SK-N-SH (cell line): ENCODE results near the gene FKBP4. TPM values are rescaled to one million over a fixed set of nuclear protein-coding genes. Genes with fewer than 3 reads are reported as not detected.

Source experiments
- CTCF ChIA-PET: fragments of 300-600, 350-600 bp; formaldehyde crosslinking; extraction: SDS; loops from one replicate; lab custom pipeline; 2021; lab: Yijun Ruan, JAX
- POLR2A ChIA-PET: fragments of 350-600 bp; sonication (Branson Sonifier 250); formaldehyde crosslinking; extraction: SDS; loops from one replicate; lab custom pipeline; 2020; ENCODE audit warnings: antibody characterized with exemption, inconsistent platforms; lab: Yijun Ruan, JAX
- DNase-seq: peaks from one replicate; pipeline ENCODE4 v3.0.0; 2012
- H2AFZ ChIP-seq: fragments of 200-600 bp; sonication (generic); 2 replicates; pipeline ENCODE4 v1.8.1; 2016; ENCODE audit warnings: antibody characterized with exemption, mild to moderate bottlenecking, low read depth
- H3F3A ChIP-seq: fragments of 200-600 bp; sonication (generic); replicated peaks from 2 replicates; pipeline ENCODE3; 2016; ENCODE audit warnings: antibody characterized with exemption, mild to moderate bottlenecking; ENCODE audit not compliant: insufficient read depth
- H3K27ac ChIP-seq, 2 experiments: fragments of 200-500 bp in 1 of 2; fragments of 200-600 bp in 1 of 2; sonication (Bioruptor generic) in 1 of 2; sonication (generic), shearing (Covaris generic) in 1 of 2; 2 replicates each; pipeline versions ENCODE4 v1.5.1 to v1.6.1; 2014 to 2016; ENCODE audit warnings: low read depth in 2 of 2, inconsistent platforms in 1 of 2, low read length in 1 of 2, mild to moderate bottlenecking in 1 of 2, mixed read lengths in 1 of 2
- H3K27me3 ChIP-seq: fragments of 200-600 bp; sonication (generic), shearing (Covaris generic); 2 replicates; pipeline ENCODE4 v1.6.1; 2016; ENCODE audit warnings: mixed run types; ENCODE audit not compliant: insufficient read depth
- H3K36me3 ChIP-seq, 2 experiments: fragments of 200-500 bp in 1 of 2; fragments of 200-600 bp in 1 of 2; sonication (Bioruptor generic) in 1 of 2; sonication (generic) in 1 of 2; replicated peaks in 1 of 2; 2 replicates each; pipeline versions ENCODE3 to v1.5.1; 2014 to 2016; ENCODE audit warnings: low read length in 1 of 2, mild to moderate bottlenecking in 1 of 2; ENCODE audit not compliant: insufficient read depth in 2 of 2, control insufficient read depth in 1 of 2
- H3K4me1 ChIP-seq, 2 experiments: fragments of 200-500 bp in 1 of 2; fragments of 200-600 bp in 1 of 2; sonication (Bioruptor generic) in 1 of 2; sonication (generic), shearing (Covaris generic) in 1 of 2; 2 replicates each; pipeline versions ENCODE4 v1.5.1 to v1.6.1; 2014 to 2016; ENCODE audit warnings: low read depth in 1 of 2, low read length in 1 of 2, mixed run types in 1 of 2; ENCODE audit not compliant: insufficient read depth in 2 of 2, control insufficient read depth in 1 of 2
- H3K4me2 ChIP-seq: fragments of 200-600 bp; sonication (generic), shearing (Covaris generic); 2 replicates; pipeline ENCODE4 v1.6.1; 2017; ENCODE audit warnings: mixed run types
- H3K4me3 ChIP-seq, 2 experiments: fragments of 200-500 bp in 1 of 2; fragments of 200-600 bp in 1 of 2; sonication (Bioruptor generic) in 1 of 2; sonication (generic), shearing (Covaris generic) in 1 of 2; 2 replicates each; pipeline versions ENCODE4 v1.5.1 to v1.8.1; 2014 to 2016; ENCODE audit warnings: low read depth in 2 of 2, inconsistent platforms in 1 of 2, low read length in 1 of 2, mild to moderate bottlenecking in 1 of 2, mixed read lengths in 1 of 2, moderate library complexity in 1 of 2
- H3K79me2 ChIP-seq: fragments of 200-600 bp; sonication (generic); 2 replicates; pipeline ENCODE4 v1.8.1; 2017; ENCODE audit warnings: mild to moderate bottlenecking; ENCODE audit not compliant: insufficient read depth
- H3K9ac ChIP-seq: fragments of 200-600 bp; sonication (generic); 2 replicates; pipeline ENCODE4 v1.6.1; 2017; ENCODE audit warnings: mixed run types
- H3K9me2 ChIP-seq: fragments of 200-600 bp; sonication (generic); 2 replicates; pipeline ENCODE4 v1.6.1; 2017; ENCODE audit warnings: mixed run types
- H3K9me3 ChIP-seq: fragments of 200-600 bp; sonication (generic); 2 replicates; pipeline ENCODE4 v1.6.1; 2017; ENCODE audit warnings: mixed run types, mild to moderate bottlenecking, moderate library complexity
- H4K20me1 ChIP-seq: fragments of 200-600 bp; sonication (generic); 2 replicates; pipeline ENCODE4 v1.6.1; 2017; ENCODE audit warnings: mild to moderate bottlenecking, mixed run types; ENCODE audit not compliant: insufficient read depth
- CHD2 ChIP-seq: fragments of 150-350 bp; IDR thresholded peaks from 2 replicates; pipeline ENCODE4 v1.6.1; 2018; ENCODE audit warnings: low read length; ENCODE audit not compliant: partially characterized antibody
- FOSL2 ChIP-seq: IDR thresholded peaks from 2 replicates; pipeline ENCODE4 v1.4.0; 2012; ENCODE audit warnings: low read depth, mild to moderate bottlenecking, moderate library complexity, borderline replicate concordance
- GABPA ChIP-seq: IDR thresholded peaks from 2 replicates; pipeline ENCODE4 v1.4.0; 2012; ENCODE audit warnings: low read depth, mild to moderate bottlenecking
- GATA2 ChIP-seq: sonication (generic); formaldehyde crosslinking; IDR thresholded peaks from 2 replicates; pipeline ENCODE4 v1.5.0; 2020; ENCODE audit warnings: mild to moderate bottlenecking, missing genetic modification reagents
- POLR2AphosphoS5 ChIP-seq: IDR thresholded peaks from 2 replicates; pipeline ENCODE4 v1.6.1; 2012; ENCODE audit warnings: low read depth, low read length
- RAD21 ChIP-seq: IDR thresholded peaks from 2 replicates; pipeline ENCODE4 v1.6.1; 2012; ENCODE audit warnings: mild to moderate bottlenecking, low read length
- RCOR1 ChIP-seq: fragments of 150-350 bp; IDR thresholded peaks from 2 replicates; pipeline ENCODE4 v1.6.1; 2017; ENCODE audit warnings: antibody characterized with exemption, low read length
- RXRA ChIP-seq: IDR thresholded peaks from 2 replicates; pipeline ENCODE4 v1.4.0; 2012; ENCODE audit warnings: low read depth, mild to moderate bottlenecking, borderline replicate concordance
- SIN3A ChIP-seq: IDR thresholded peaks from 2 replicates; pipeline ENCODE4 v1.6.1; 2012; ENCODE audit warnings: low read depth, mild to moderate bottlenecking, low read length, moderate library complexity, borderline replicate concordance
- TCF12 ChIP-seq: IDR thresholded peaks from 2 replicates; pipeline ENCODE4 v1.4.0; 2012
- YY1 ChIP-seq: IDR thresholded peaks from 2 replicates; pipeline ENCODE4 v1.4.0; 2012; ENCODE audit warnings: low read depth, mild to moderate bottlenecking
- WGBS: methylation state at CpG from one replicate; pipeline ENCODE4 v1.1.6; 2017; ENCODE audit warnings: low lambda C conversion rate; 5-methylcytosine and 5-hydroxymethylcytosine counted together
- polyA plus RNA-seq, 3 experiments: library from polyadenylated mRNA; depleted of rRNA; stranded (reverse); fragments of >200 nt; gene quantifications; 2 replicates each; pipeline ENCODE4 v1.2.3, GENCODE V29; 2012
- TF ChIP-seq, protein P1 (sequence below): fragments of 150-350 bp; IDR thresholded peaks from 2 replicates; pipeline ENCODE4 v1.6.1; 2016; ENCODE audit warnings: mild to moderate bottlenecking, low read depth, low read length
- TF ChIP-seq, protein P2 (sequence below): IDR thresholded peaks from 2 replicates; pipeline ENCODE4 v1.4.0; 2012; ENCODE audit warnings: low read depth, borderline replicate concordance
- TF ChIP-seq, protein P3 (sequence below): fragments of 200-600 bp; sonication (generic); IDR thresholded peaks from 2 replicates; pipeline ENCODE4 v1.6.1; 2017; ENCODE audit warnings: antibody characterized with exemption, mild to moderate bottlenecking, moderate library complexity
- TF ChIP-seq, protein P4 (sequence below): fragments of 150-350 bp; IDR thresholded peaks from 2 replicates; pipeline ENCODE4 v1.6.1; 2017; ENCODE audit warnings: antibody characterized with exemption, low read length, low read depth, borderline replicate concordance
- TF ChIP-seq, protein P5 (sequence below): IDR thresholded peaks from 2 replicates; pipeline ENCODE4; 2012

Gene FKBP4
- polyA plus RNA-seq, 1 of the 3 experiments (the other 2 are of a cell fraction): 53.2 TPM

DNA sequence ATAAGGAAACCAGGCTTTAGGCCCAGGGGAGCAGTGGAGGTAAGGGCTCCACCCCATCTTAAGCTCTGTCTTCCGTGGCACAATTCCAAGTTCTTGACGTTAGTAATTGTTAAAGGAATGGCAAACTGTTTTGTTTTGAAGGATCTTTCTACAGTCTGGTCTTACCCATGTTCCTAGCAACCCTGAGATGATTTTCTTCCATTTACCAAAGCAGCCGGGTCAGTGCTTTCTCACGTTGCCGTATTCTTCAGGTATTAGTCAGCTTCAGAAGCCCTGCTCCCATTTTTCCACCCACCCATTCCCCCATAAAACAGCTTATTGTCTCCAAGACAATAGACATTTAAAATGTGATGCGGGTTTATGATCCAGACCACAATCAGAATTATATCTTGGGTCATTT, 29.8 kb downstream of the FKBP4 start:
- no peaks in the 10 kb centered on the region for H3K9me2 ChIP-seq
- H3K4me2 ChIP-seq: no peak overlapping the region
- H3K27ac ChIP-seq: no peak overlapping the region
- CTCF ChIA-PET: interaction anchor here (1.0 kb wide), 1 partner anchor 84 kb away, joined by 3 read pairs; no protein-coding TSS in a partner anchor
- no peak for DNase-seq
- no peak overlapping the region for H3K4me3 ChIP-seq
- WGBS: 84% methylated on average over 6 of the region's 6 CpGs
- POLR2A ChIA-PET: no interaction called here
- no peak overlapping the region for H2AFZ ChIP-seq
- H3K9me3 ChIP-seq: no peaks in the 10 kb centered on the region
- no peaks in the 10 kb centered on the region for H4K20me1 ChIP-seq
- no peak overlapping the region for H3K9ac ChIP-seq
- H3K36me3 ChIP-seq: peaks cover 14 to 69% of the 10 kb centered on the region in 2 experiments
- no peaks in the 10 kb centered on the region for H3F3A ChIP-seq
- no peaks in the 10 kb centered on the region for H3K4me1 ChIP-seq
- TF ChIP-seq, protein P1, sequence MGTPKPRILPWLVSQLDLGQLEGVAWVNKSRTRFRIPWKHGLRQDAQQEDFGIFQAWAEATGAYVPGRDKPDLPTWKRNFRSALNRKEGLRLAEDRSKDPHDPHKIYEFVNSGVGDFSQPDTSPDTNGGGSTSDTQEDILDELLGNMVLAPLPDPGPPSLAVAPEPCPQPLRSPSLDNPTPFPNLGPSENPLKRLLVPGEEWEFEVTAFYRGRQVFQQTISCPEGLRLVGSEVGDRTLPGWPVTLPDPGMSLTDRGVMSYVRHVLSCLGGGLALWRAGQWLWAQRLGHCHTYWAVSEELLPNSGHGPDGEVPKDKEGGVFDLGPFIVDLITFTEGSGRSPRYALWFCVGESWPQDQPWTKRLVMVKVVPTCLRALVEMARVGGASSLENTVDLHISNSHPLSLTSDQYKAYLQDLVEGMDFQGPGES: no peak
- no peak for TF ChIP-seq GATA2 (CRISPR knock-in tag)
- TF ChIP-seq RXRA: no peak
- TF ChIP-seq, protein P2, sequence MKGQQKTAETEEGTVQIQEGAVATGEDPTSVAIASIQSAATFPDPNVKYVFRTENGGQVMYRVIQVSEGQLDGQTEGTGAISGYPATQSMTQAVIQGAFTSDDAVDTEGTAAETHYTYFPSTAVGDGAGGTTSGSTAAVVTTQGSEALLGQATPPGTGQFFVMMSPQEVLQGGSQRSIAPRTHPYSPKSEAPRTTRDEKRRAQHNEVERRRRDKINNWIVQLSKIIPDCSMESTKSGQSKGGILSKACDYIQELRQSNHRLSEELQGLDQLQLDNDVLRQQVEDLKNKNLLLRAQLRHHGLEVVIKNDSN: no peak
- no peak for TF ChIP-seq POLR2AphosphoS5
- TF ChIP-seq TCF12: no peak
- TF ChIP-seq, protein P3, sequence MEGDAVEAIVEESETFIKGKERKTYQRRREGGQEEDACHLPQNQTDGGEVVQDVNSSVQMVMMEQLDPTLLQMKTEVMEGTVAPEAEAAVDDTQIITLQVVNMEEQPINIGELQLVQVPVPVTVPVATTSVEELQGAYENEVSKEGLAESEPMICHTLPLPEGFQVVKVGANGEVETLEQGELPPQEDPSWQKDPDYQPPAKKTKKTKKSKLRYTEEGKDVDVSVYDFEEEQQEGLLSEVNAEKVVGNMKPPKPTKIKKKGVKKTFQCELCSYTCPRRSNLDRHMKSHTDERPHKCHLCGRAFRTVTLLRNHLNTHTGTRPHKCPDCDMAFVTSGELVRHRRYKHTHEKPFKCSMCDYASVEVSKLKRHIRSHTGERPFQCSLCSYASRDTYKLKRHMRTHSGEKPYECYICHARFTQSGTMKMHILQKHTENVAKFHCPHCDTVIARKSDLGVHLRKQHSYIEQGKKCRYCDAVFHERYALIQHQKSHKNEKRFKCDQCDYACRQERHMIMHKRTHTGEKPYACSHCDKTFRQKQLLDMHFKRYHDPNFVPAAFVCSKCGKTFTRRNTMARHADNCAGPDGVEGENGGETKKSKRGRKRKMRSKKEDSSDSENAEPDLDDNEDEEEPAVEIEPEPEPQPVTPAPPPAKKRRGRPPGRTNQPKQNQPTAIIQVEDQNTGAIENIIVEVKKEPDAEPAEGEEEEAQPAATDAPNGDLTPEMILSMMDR: no peak
- TF ChIP-seq FOSL2: no peak
- no peak for TF ChIP-seq CHD2
- TF ChIP-seq, protein P4, sequence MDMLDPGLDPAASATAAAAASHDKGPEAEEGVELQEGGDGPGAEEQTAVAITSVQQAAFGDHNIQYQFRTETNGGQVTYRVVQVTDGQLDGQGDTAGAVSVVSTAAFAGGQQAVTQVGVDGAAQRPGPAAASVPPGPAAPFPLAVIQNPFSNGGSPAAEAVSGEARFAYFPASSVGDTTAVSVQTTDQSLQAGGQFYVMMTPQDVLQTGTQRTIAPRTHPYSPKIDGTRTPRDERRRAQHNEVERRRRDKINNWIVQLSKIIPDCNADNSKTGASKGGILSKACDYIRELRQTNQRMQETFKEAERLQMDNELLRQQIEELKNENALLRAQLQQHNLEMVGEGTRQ: no peak
- TF ChIP-seq RCOR1: no peak
- no peak for TF ChIP-seq SIN3A
- TF ChIP-seq, protein P5, sequence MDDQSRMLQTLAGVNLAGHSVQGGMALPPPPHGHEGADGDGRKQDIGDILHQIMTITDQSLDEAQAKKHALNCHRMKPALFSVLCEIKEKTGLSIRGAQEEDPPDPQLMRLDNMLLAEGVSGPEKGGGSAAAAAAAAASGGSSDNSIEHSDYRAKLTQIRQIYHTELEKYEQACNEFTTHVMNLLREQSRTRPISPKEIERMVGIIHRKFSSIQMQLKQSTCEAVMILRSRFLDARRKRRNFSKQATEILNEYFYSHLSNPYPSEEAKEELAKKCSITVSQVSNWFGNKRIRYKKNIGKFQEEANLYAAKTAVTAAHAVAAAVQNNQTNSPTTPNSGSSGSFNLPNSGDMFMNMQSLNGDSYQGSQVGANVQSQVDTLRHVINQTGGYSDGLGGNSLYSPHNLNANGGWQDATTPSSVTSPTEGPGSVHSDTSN: no peak
- no peak for TF ChIP-seq YY1
- TF ChIP-seq RAD21: no peak
- no peak for TF ChIP-seq GABPA
- H3K27me3 ChIP-seq: no peaks in the 10 kb centered on the region
- no peaks in the 10 kb centered on the region for H3K79me2 ChIP-seq
